GM12878 (cell line): ENCODE measurements around the gene KRT6C. TPM values are rescaled to one million over a fixed set of nuclear protein-coding genes. Genes with fewer than 3 reads are reported as not detected.

Source experiments
- DPF2 ChIP-seq: fragments of 450-650 bp; IDR thresholded peaks from 2 replicates; pipeline ENCODE4 v1.6.1; 2017; ENCODE audit warnings: mild to moderate bottlenecking
- EZH2 ChIP-seq: IDR thresholded peaks from 2 replicates; pipeline ENCODE4 v1.6.1; 2012; ENCODE audit warnings: low read depth, mild to moderate bottlenecking, control low read depth, inconsistent platforms, low read length, borderline replicate concordance; ENCODE audit not compliant: control insufficient read depth
- LARP7 ChIP-seq: fragments of 450-650 bp; IDR thresholded peaks from 2 replicates; pipeline ENCODE4 v1.6.1; 2017; ENCODE audit warnings: mild to moderate bottlenecking
- RELA ChIP-seq: fragments of 450-650 bp; IDR thresholded peaks from 2 replicates; pipeline ENCODE4 v1.8.0; 2014; ENCODE audit warnings: borderline replicate concordance; ENCODE audit not compliant: partially characterized antibody
- ZNF207 ChIP-seq: fragments of 450-650 bp; IDR thresholded peaks from 2 replicates; pipeline ENCODE4 v1.6.1; 2014; ENCODE audit warnings: antibody characterized with exemption, mild to moderate bottlenecking, borderline replicate concordance
- polyA plus RNA-seq, 11 experiments: library from polyadenylated mRNA; depleted of rRNA in 4 of 11; unstranded in 6 of 11; stranded (reverse) in 5 of 11; fragments of >200 nt; fragmentation: Nextera tagmentation in 4 of 11; fragmentation: Illumina TruSeq in 1 of 11; extraction: Ambion mirVana in 4 of 11; extraction: Trizol in 1 of 11; gene quantifications; 1 replicate in 1 of 11; 2 replicates in 10 of 11; pipeline versions ENCODE4 v1.2.1 to v1.2.3, GENCODE V29; 2011 to 2016; ENCODE audit warnings: inconsistent platforms in 2 of 11, missing spikeins in 2 of 11, low read depth in 1 of 11
- total RNA-seq, 4 experiments: library from RNA; depleted of rRNA in 3 of 4; stranded (reverse); fragments of >200 nt in 3 of 4; fragmentation: Illumina TruSeq in 1 of 4; extraction: Trizol in 1 of 4; gene quantifications; 2 replicates each; pipeline versions ENCODE4 v1.2.1 to v1.2.3, GENCODE V29; 2013 to 2021
- TF ChIP-seq, protein P1 (sequence below): IDR thresholded peaks from 2 replicates; pipeline ENCODE4 v1.6.1; 2012; ENCODE audit warnings: improper control_type of control experiment, low read depth, low read length; ENCODE audit not compliant: insufficient replicate concordance
- TF ChIP-seq, protein P2 (sequence below): fragments of 450-650 bp; conservative IDR thresholded peaks from 2 replicates; pipeline ENCODE4 v1.6.1; 2017; ENCODE audit warnings: mild to moderate bottlenecking, moderate library complexity
- TF ChIP-seq, protein P3 (sequence below): IDR thresholded peaks from 2 replicates; pipeline ENCODE4 v1.6.1; 2012; ENCODE audit warnings: low read depth, low read length, improper control_type of control experiment

The KRT6C gene
- total and polyA plus RNA-seq, 10 of the 15 experiments (the other 5 are each of a cell fraction or from before 2014, with no cell fraction given), result not detected

DNA sequence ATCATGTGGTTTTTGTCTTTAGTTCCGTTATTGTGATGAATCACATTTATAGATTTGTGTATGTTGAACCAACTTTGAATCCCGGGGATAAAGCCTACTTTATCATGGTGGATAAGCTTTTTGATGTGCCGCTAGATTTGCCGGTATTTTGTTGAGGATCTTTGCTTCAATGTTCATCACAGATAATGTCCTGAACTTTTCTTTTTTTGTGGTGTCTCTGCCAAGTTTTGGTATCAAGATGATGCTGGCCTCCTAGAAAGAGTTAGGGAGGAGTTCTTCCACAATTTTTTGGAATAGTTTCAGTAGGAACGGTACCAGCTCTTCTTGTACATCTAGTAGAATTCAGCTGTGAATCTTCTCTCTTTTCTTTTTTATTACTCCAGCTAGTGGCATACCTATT lies 14.7 kb downstream of the KRT6C start (continued):
- TF ChIP-seq EZH2 (no peak), ZNF207 (no peak), DPF2 (no peak), RELA (no peak), LARP7 (no peak)
- TF ChIP-seq, protein P1, sequence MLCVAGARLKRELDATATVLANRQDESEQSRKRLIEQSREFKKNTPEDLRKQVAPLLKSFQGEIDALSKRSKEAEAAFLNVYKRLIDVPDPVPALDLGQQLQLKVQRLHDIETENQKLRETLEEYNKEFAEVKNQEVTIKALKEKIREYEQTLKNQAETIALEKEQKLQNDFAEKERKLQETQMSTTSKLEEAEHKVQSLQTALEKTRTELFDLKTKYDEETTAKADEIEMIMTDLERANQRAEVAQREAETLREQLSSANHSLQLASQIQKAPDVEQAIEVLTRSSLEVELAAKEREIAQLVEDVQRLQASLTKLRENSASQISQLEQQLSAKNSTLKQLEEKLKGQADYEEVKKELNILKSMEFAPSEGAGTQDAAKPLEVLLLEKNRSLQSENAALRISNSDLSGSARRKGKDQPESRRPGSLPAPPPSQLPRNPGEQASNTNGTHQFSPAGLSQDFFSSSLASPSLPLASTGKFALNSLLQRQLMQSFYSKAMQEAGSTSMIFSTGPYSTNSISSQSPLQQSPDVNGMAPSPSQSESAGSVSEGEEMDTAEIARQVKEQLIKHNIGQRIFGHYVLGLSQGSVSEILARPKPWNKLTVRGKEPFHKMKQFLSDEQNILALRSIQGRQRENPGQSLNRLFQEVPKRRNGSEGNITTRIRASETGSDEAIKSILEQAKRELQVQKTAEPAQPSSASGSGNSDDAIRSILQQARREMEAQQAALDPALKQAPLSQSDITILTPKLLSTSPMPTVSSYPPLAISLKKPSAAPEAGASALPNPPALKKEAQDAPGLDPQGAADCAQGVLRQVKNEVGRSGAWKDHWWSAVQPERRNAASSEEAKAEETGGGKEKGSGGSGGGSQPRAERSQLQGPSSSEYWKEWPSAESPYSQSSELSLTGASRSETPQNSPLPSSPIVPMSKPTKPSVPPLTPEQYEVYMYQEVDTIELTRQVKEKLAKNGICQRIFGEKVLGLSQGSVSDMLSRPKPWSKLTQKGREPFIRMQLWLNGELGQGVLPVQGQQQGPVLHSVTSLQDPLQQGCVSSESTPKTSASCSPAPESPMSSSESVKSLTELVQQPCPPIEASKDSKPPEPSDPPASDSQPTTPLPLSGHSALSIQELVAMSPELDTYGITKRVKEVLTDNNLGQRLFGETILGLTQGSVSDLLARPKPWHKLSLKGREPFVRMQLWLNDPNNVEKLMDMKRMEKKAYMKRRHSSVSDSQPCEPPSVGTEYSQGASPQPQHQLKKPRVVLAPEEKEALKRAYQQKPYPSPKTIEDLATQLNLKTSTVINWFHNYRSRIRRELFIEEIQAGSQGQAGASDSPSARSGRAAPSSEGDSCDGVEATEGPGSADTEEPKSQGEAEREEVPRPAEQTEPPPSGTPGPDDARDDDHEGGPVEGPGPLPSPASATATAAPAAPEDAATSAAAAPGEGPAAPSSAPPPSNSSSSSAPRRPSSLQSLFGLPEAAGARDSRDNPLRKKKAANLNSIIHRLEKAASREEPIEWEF, result no peak
- TF ChIP-seq, protein P2, sequence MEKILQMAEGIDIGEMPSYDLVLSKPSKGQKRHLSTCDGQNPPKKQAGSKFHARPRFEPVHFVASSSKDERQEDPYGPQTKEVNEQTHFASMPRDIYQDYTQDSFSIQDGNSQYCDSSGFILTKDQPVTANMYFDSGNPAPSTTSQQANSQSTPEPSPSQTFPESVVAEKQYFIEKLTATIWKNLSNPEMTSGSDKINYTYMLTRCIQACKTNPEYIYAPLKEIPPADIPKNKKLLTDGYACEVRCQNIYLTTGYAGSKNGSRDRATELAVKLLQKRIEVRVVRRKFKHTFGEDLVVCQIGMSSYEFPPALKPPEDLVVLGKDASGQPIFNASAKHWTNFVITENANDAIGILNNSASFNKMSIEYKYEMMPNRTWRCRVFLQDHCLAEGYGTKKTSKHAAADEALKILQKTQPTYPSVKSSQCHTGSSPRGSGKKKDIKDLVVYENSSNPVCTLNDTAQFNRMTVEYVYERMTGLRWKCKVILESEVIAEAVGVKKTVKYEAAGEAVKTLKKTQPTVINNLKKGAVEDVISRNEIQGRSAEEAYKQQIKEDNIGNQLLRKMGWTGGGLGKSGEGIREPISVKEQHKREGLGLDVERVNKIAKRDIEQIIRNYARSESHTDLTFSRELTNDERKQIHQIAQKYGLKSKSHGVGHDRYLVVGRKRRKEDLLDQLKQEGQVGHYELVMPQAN, result no peak
- TF ChIP-seq, protein P3, sequence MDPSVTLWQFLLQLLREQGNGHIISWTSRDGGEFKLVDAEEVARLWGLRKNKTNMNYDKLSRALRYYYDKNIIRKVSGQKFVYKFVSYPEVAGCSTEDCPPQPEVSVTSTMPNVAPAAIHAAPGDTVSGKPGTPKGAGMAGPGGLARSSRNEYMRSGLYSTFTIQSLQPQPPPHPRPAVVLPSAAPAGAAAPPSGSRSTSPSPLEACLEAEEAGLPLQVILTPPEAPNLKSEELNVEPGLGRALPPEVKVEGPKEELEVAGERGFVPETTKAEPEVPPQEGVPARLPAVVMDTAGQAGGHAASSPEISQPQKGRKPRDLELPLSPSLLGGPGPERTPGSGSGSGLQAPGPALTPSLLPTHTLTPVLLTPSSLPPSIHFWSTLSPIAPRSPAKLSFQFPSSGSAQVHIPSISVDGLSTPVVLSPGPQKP, result no peak
